Neural cell (in vitro differentiated cells): ENCODE measurements around the gene PRAC1.

Experiments used
- POLR2AphosphoS5 ChIP-seq: IDR thresholded peaks from 2 replicates; pipeline ENCODE4 v1.6.1; 2012
- TAF1 ChIP-seq: IDR thresholded peaks from 2 replicates; pipeline ENCODE4 v1.6.1; 2012; ENCODE audit warnings: low read depth
- TF ChIP-seq, protein P1 (sequence below): fragments of 450-650 bp; IDR thresholded peaks from 2 replicates; pipeline ENCODE4 v1.5.1; 2014; ENCODE audit warnings: antibody characterized with exemption, mild to moderate bottlenecking, moderate library complexity; ENCODE audit not compliant: poor library complexity, severe bottlenecking

GRCh38 chr17:48704361-48705248 is 17.7 kb downstream of the PRAC1 start:
- no peak for TF ChIP-seq POLR2AphosphoS5
- TF ChIP-seq, protein P1, sequence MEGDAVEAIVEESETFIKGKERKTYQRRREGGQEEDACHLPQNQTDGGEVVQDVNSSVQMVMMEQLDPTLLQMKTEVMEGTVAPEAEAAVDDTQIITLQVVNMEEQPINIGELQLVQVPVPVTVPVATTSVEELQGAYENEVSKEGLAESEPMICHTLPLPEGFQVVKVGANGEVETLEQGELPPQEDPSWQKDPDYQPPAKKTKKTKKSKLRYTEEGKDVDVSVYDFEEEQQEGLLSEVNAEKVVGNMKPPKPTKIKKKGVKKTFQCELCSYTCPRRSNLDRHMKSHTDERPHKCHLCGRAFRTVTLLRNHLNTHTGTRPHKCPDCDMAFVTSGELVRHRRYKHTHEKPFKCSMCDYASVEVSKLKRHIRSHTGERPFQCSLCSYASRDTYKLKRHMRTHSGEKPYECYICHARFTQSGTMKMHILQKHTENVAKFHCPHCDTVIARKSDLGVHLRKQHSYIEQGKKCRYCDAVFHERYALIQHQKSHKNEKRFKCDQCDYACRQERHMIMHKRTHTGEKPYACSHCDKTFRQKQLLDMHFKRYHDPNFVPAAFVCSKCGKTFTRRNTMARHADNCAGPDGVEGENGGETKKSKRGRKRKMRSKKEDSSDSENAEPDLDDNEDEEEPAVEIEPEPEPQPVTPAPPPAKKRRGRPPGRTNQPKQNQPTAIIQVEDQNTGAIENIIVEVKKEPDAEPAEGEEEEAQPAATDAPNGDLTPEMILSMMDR = no peak
- no peak for TF ChIP-seq TAF1
